Right renal cortex interstitium (tissue), 3 donors: ENCODE results near the gene NAGPA. TPM values are rescaled to one million over a fixed set of nuclear protein-coding genes. Genes with fewer than 3 reads are reported as not detected.

Experiments
- DNase-seq, 3 donors: peaks; one replicate each; pipeline ENCODE4 v3.0.0-alpha.2; 2013; ENCODE audit warnings: low read depth in 3 of 3, low spot score in 2 of 3
- polyA plus RNA-seq, 3 donors: library from polyadenylated mRNA; unstranded; fragments of 120-200 nt; gene quantifications; one replicate each; pipeline ENCODE4 v1.2.1, GENCODE V29; 2013; ENCODE audit not compliant: insufficient read length in 3 of 3

The NAGPA gene
- polyA plus RNA-seq, 3 donors: 8.4 to 9.0 (median 8.6) TPM

DNA sequence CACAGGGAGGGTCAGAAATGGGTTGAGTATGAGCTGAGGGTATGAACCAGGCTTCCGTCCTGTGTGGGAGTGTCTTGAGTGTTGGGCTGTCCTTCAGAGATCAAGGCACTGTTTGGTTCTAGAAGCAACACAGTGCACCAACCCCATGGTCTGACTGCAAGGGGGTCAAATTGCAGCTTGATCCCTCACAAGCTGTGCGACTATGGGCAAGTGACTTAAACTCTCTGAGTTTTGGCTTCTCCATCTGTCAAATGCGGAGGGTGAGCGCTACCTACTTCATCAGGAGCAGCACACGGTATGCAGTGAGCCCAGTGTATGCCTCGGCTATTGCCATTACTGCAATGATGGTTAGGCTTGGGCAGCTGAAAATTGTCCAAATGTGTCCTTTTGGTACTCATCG lies 54.6 kb downstream of the NAGPA start:
- no peak for DNase-seq

DNA sequence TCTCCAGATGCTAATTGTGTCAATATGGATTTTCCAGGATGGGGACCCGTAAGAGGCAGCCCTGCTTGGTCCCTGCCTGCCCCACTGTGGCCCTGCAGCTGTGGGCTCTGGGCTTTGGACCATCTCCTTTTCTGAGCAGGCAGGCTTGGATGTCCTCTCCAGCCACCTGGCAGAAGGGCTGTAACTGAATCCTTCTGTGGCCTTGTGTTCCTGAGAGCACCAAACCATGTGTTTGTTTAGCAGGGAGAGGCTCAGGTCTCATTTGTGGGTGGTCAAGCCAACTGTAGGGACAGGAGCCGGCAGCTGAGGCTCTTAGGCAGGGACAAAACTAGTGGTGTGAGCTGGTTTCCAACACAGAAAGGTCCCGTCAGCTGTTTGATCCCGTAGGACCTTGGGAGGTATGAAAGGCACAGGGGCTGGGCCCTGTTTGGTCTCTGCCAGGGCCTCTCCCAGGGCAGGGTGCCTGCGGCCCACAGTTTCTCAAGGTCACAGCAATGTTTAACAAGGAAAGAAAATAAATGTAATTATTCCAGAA lies 57.1 kb downstream of the NAGPA start:
- no peak for DNase-seq

DNA sequence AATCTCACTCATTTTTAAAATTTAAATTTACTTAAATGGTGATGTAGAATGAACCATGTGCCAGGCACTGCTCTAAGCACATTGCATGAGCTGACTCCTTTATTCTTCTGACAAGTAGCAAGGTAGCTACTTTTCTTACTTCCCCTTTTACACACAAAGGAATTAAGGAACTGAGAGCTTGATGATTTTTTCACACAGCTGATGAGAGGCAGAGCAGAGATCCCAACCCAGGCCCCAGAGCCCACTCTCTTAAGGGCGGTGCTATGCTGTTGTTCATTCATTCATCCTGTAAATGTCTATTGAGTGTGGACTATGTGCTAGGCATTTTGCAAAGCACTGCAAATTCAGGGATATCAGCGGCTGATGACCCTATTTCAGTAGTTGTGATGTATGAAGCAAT lies 57.7 kb downstream of the NAGPA start:
- DNase-seq: no peak

Other genes starting within 250 kb of the NAGPA start
- gene SEPTIN12, start 245.6 kb downstream of the NAGPA start, polyA plus RNA-seq: under 1 TPM in 1 of 3 donors, not detected in 2; 0.19 TPM
- 10 to 100 TPM in 1 of 3 donors, 1 to 10 TPM in 2; 4.3 to 11.0 (median 9.4) TPM for gene SMIM22, start 238.6 kb downstream of the NAGPA start, polyA plus RNA-seq
- gene ROGDI, start 231.3 kb downstream of the NAGPA start, polyA plus RNA-seq: 10 to 100 TPM; 29.0 to 32.3 (median 31.4) TPM
- 100 to 1,000 TPM; 130 to 138 (median 134) TPM for gene GLYR1, start 186.6 kb downstream of the NAGPA start, polyA plus RNA-seq
- 10 to 100 TPM; 30.1 to 35.4 (median 33.0) TPM for gene UBN1, start 186.5 kb downstream of the NAGPA start, polyA plus RNA-seq
- 10 to 100 TPM; 27.0 to 31.7 (median 29.7) TPM for gene PPL, start 96.8 kb downstream of the NAGPA start, polyA plus RNA-seq
- gene SEC14L5, start 75.6 kb downstream of the NAGPA start, polyA plus RNA-seq: under 1 TPM; 0.11 to 0.41 (median 0.18) TPM
- 1 to 10 TPM; 3.4 to 6.1 (median 4.9) TPM for gene C16orf89, start 32.0 kb upstream of the NAGPA start, polyA plus RNA-seq
- gene ALG1, start 37.9 kb upstream of the NAGPA start, polyA plus RNA-seq: 10 to 100 TPM; 23.9 to 25.2 (median 24.9) TPM
- 10 to 100 TPM; 10.8 to 13.1 (median 12.6) TPM for gene EEF2KMT, start 63.9 kb upstream of the NAGPA start, polyA plus RNA-seq